GM10266 (cell line): ENCODE measurements around the gene TMTC2.

Experiments used
- DNase-seq: peaks from one replicate; pipeline ENCODE4 v3.0.0; 2012; ENCODE audit errors: extremely low spot score
- TF ChIP-seq, protein P1 (sequence below): IDR thresholded peaks from 2 replicates; pipeline ENCODE4 v1.5.1; 2012; ENCODE audit warnings: mild to moderate bottlenecking, low read depth; ENCODE audit not compliant: control insufficient read depth, insufficient read depth; ENCODE audit errors: missing control alignments

TMTC2 gene

DNA sequence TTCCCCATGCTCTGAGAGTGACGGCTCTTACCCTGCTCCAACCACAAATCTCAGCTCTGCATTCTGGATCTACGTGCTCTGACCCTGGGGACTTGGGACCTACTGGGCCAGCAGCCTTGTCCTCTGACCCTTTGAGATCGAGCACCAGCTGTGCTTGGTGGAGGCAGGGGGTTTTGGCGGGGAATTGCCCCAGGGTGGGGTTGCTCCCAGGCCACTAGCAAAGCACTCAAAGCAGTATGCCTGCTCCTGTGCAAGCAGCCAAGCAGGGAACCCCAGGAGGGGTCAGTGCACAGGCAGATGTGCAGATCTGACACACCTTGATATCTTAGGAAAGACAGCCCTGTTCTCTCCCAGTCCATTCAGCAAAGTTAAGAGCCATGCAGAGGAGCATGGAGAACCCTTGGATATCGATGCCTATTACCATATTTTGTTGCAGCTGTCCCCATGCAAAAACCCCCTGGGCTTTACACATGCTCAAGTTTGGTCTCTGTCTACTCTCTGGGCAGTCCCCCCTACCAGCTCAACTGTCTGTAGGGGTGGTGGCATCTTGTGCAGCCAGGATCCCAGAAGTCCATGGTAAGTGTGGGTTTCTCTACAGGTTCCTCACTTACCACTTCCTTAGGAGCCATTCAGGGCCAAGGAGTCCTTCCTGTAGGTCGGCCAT lies 319.0 kb downstream of the TMTC2 start:
- TF ChIP-seq, protein P1, sequence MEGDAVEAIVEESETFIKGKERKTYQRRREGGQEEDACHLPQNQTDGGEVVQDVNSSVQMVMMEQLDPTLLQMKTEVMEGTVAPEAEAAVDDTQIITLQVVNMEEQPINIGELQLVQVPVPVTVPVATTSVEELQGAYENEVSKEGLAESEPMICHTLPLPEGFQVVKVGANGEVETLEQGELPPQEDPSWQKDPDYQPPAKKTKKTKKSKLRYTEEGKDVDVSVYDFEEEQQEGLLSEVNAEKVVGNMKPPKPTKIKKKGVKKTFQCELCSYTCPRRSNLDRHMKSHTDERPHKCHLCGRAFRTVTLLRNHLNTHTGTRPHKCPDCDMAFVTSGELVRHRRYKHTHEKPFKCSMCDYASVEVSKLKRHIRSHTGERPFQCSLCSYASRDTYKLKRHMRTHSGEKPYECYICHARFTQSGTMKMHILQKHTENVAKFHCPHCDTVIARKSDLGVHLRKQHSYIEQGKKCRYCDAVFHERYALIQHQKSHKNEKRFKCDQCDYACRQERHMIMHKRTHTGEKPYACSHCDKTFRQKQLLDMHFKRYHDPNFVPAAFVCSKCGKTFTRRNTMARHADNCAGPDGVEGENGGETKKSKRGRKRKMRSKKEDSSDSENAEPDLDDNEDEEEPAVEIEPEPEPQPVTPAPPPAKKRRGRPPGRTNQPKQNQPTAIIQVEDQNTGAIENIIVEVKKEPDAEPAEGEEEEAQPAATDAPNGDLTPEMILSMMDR: no peak

GRCh38 chr12:83008703-83009102 lies 322.0 kb downstream of the TMTC2 start:
- TF ChIP-seq, protein P1: no peak
- DNase-seq: no peak

More for the DNA sequence above, 319.0 kb downstream of the TMTC2 start:
- no peak for DNase-seq

DNA sequence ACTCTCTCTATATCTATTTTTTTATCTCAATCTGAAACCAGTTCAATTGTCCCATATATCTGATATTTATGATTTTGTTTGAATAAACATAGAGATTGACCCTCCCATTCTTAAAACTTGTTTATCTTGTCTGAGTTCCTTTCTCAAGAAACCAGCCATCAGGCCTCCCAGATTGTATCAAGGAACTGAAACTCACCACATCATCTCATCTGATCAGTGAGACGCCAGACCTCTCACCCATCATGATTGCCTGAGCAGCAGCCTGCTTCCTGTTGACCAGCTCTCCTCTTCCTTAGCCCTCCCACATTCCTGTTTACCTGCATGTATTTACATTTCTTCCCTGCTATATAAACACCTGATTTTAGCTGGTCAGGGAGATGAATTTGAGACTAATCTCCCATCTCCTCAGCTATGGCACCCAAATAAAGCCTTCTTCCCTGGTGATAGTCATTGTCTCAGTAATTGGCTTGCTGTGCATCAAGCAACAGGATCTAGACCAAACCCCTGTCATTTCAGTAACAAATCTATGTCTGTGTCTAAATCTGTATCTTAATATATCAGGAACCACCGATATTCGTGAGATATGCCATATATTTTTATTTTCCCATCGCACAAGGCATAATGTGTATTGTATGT lies 323.6 kb downstream of the TMTC2 start:
- TF ChIP-seq, protein P1: no peak
- DNase-seq: no peak

DNA sequence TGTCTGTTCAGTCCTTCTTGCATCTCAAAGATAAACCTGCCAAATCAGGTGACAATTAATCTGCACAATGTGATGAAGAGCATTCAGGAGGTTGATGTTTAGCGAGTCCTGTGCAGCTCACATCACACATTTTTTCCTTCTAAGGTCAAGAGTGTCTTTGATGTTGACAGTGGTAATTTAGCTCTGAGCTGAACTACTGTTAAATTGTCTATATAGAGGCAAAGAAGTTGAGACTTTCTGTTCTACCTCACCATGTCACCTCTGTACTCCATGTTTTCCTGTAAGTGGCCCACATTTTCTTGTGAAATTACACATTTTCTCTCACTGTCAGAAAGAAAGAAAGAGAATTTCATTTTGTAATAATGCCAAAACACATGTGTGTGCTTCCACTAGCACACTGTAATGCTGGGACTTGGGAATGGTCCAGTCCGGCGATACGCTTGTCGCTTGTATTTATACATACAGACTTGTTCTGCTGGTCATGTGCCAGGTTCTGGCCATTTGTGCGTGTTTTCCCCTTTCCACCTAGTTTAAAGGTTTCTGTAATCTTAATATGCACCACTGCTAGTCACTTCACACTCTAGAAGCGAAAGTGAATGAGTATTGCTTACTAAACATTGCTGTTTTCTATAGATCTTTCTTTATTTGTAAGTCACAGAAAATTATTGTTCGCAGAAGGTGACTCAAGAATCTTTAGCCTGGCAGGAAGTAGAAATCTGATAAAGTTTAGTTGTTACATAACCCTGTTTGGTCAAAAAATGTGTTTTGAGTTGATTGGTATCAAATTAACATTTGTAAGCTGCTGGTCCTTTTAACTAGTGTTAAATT lies 328.9 kb downstream of the TMTC2 start:
- TF ChIP-seq, protein P1: no peak
- DNase-seq: no peak

- TF ChIP-seq, protein P1: no peak
- DNase-seq: no peak
Measured at GRCh38 chr12:83016218-83016835, 329.6 kb downstream of the TMTC2 start.

- no peak for DNase-seq
Measured at GRCh38 chr12:83016991-83017390, 330.3 kb downstream of the TMTC2 start.

More at GRCh38 chr12:83016991-83017390, 330.3 kb downstream of the TMTC2 start:
- TF ChIP-seq, protein P1: no peak
